CD4-positive, alpha-beta T cell treated with Interferon gamma for 1 hour (primary cell): ENCODE results near the gene TTC29.
"Not testable (repeated sequence)": the region's sequence is repeated elsewhere in the genome, so short reads cannot be mapped to it uniquely, and the experiment has no call there.

Experiments
- DNase-seq: peaks from one replicate; pipeline ENCODE4 v3.0.0-alpha.2; 2020

Gene TTC29

GRCh38 chr4:146855761-146856160 lies 89.9 kb downstream of the TTC29 start:
- DNase-seq, result no peak

GRCh38 chr4:146852360-146852759 lies 93.3 kb downstream of the TTC29 start:
- DNase-seq, result no peak

- DNase-seq, result no peak
Measured at GRCh38 chr4:146847345-146847744, 98.3 kb downstream of the TTC29 start.

DNA sequence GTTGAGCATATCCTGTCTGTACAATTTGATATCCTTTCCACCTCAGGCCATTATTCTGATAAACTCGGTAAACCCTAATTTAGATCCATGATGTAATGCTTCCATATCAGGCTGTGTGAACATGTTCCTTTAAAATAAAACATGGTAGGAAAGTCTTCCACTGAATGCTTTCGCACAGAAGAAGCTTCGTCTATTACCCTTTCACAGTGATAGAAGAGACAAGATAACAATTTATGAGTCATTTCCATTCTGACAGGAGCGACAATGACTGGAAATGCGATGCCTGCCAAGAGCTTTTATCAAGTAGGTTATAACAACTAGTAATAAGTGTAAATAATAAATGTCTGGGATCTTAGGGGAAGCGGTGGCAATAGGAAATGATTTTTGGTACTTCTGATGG lies 98.8 kb downstream of the TTC29 start:
- DNase-seq, result no peak

DNA sequence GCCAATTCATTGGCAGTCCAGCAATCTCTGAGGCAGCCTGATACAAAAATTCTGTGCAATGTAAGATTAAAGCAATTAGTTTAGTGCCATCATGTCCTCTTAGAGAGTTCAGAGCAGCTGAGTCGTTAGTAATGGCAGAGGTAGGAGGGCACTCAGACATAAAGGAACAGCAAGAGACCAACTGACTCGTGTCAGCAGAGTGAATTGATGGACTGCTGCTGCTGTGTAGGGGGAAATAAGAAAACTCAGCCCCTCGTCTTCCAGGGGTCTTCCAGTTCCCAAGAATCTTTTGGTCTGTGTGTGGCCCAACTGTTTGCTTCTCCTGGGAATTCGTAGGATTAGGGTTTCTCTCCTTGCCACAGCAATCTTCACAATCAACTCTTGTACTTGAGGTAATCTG lies 100.9 kb downstream of the TTC29 start:
- DNase-seq, result no peak

DNA sequence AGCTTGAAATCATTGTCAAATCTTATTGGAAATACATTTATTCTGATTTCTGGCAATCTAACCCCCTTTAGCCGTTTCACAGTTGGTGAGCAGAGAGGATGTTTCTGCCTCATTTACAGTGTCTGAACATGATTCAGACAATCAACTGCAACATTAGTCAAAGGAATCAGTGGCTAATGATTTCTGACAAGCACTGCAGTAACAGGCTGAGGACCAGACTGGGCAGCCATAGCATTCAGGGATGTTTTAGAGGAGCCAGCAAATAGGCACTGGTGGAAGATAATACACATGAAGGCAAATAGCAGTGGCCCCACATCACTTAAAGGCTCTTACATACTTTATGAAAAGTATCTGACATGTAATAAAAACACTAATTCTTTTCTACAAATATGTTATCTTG lies 102.8 kb downstream of the TTC29 start:
- no peak for DNase-seq

- no peak for DNase-seq
Measured at GRCh38 chr4:146840731-146841130, 104.9 kb downstream of the TTC29 start.

DNA sequence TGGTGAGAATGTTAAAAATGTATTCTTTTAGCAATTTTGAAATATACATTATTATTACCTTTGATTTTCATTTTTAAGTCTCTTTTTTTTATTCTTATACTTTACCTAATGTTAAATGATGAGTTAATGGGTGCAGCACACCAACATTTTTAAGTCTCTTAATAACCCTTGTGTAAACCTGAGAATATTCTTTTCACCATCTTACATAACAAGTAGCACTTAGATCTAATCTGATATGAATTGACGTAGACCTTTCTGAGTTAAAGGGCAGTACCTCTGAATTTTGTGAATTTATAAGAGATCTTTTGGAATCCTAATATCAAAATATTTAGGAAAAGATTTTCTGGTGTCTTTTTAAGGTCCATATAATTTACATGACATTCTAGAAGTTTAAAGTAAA lies 110.6 kb downstream of the TTC29 start:
- no peak for DNase-seq

GRCh38 chr4:146834263-146835034 lies 111.2 kb downstream of the TTC29 start:
- DNase-seq, result no peak

- no peak for DNase-seq
Measured at GRCh38 chr4:146833530-146833929, 112.1 kb downstream of the TTC29 start.

DNA sequence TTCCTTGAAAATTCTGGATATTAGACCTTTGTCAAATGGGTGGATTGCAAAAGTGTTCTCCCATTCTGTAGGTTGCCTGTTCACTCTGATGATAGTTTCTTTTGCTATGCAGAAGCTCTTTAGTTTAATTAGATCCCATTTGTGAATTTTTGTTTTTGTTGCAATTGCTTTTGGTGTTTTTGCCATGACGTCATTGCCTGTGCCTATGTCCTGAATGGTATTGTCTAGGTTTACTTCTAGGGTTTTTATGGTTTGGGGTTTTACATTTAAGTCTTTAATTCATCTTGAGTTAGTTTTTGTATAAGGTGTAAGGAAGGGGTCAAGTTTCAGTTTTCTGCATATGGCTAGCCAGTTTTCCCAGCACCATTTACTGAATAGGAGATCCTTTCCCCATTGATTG lies 122.7 kb downstream of the TTC29 start:
- not testable (repeated sequence) for DNase-seq

DNA sequence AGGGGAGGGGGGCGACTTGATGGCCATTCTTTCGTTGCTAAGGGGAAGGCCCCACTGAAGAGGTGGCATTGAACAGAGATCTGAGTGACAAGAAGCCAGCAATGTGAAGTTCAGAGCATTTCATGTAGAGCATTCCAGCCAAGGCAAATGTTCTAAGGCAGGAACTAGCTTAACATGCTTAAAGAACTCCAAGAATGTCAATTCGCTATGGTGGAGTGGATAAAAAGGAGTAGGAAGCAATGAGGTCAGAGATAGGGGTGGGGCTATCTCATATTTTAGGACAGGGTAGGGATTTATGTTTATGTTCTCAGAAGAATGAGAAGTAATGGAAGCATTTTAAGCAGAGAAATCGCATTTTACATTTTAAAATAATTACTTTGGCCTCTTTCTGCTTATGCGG lies 130.9 kb downstream of the TTC29 start:
- DNase-seq, result no peak

DNA sequence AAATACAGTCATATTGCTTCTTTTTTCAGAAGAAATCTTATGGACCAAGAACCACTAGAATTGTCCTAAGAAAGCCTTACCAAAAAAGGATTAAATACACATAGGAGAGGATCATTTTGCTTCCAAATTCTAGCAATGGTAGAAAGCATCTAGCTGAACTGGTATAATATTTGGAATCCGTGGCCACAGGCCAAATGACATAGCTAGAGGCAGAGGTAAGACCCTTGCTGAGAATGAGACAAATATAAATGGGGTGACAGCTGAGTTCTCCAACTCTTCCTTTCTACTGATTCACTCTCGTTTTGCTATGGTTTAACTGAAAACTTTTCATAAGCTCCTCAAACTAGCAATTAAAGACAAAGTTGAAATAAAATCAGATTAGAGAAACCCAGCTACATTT lies 150.0 kb downstream of the TTC29 start:
- no peak for DNase-seq

DNA sequence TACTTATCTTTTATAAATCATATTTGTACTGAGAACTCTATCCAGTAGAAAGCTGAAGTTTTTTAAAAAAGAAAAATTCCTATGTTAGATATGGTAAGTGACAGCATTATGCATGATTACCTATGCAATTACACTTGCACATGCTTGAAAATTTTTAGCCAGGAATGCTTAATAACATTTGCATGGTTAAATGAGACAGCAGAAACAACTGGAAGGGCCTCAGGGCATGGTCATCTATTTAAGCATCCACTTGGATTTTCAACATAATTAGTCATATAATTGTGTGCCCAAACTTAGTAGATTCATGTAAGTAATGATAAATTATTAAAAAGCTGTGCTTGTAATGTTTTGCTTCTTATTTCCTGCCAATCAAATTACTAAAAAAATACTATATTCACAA lies 151.9 kb downstream of the TTC29 start:
- no peak for DNase-seq

- no peak for DNase-seq
Measured at GRCh38 chr4:146791439-146791838, 154.2 kb downstream of the TTC29 start.

- DNase-seq, result no peak
Measured at GRCh38 chr4:146790515-146790914, 155.1 kb downstream of the TTC29 start.

- DNase-seq, result no peak
Measured at GRCh38 chr4:146787731-146788130, 157.9 kb downstream of the TTC29 start.

- no peak for DNase-seq
Measured at GRCh38 chr4:146776691-146777090, 169.0 kb downstream of the TTC29 start.

DNA sequence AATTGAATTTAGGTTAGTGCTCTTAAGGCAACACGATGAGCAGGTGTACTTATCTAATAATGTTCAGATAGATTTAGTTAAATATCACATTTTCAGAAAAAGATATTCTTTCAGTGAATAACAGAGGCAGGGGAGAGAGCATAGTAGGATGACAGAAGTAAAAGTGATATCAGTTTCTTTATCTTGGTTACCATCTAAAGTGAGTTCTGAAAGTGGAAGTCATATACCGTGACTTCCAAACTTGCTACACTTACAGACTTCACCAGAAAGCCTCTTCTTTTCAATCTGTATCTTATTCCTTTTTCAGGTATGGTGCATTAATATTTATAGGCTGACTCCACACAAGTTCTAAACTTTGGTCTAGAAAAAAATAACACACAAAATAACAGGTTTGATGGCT lies 182.1 kb downstream of the TTC29 start:
- DNase-seq, result no peak

GRCh38 chr4:146762016-146762415 lies 183.6 kb downstream of the TTC29 start:
- DNase-seq, result no peak

GRCh38 chr4:146742416-146742815 lies 203.2 kb downstream of the TTC29 start:
- DNase-seq, result no peak

- no peak for DNase-seq
Measured at GRCh38 chr4:146739182-146739581, 206.5 kb downstream of the TTC29 start.

DNA sequence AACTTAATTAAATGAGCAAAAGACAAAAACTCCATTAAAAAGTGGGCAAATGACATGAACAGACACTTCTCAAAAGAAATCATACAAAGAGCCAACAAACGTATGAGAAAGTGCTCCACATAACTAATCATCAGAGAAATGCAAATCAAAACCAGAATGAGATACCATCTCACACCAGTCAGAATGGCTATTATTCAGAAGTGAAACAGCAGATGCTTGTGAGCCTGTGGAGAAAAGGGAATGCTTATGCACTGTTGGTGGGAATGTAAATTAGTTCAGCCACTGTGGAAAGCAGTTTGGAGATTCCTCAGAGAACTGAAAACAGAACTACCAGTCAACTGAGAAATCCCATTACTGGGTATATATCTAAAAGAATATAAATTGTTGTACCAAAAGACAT lies 222.1 kb downstream of the TTC29 start:
- DNase-seq, result not testable (repeated sequence)

DNA sequence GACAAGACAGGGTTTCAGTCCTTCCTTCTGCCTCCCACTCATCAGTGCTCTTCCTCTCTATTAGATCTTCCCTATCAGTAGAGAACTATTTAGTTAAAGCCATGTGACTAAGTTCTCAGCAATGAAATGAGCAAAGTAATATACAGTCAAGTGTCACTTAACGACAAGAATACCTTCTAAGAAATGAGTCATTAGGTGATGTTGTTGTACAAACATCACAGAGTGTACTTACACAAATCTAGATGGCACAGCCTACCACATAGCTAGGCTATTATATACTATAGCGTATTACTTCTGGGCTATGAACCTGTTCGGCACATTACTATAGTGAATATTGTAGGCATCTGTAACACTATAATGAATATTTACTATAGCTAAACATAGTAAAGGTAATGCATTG lies 235.7 kb downstream of the TTC29 start:
- DNase-seq, result no peak

DNA sequence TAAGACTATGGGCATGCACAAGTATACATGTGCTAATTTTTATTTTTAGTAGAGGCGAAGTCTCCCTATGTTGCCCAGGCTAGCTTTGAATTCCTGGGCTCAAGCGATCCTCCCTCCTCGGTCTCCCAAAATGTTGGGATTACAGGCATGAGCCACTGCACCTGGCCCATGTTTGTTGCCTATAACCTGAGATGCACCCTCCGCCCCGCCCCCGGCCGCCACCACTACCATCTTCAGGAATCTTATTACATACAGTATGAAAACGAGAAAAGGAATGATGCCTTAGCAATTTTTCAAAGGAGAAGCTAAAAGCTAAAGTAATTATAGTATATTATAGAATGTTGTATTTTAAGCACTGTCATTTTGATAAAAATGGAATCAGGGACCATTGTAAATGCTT lies 245.8 kb downstream of the TTC29 start:
- DNase-seq, result no peak
